Smooth muscle cell (in vitro differentiated cells): ENCODE data around the gene TBP. TPM values are rescaled to one million over a fixed set of nuclear protein-coding genes. Genes with fewer than 3 reads are reported as not detected.

Experiments used
- DNase-seq: peaks from one replicate; lab custom pipeline; 2025; ENCODE audit not compliant: unreplicated experiment; lab: John Stamatoyannopoulos, UW
- H2AFZ ChIP-seq: fragments of 200-600 bp; sonication (generic); 2 replicates; pipeline ENCODE4 v1.6.0; 2016; ENCODE audit warnings: antibody characterized with exemption, low read depth, mild to moderate bottlenecking
- H3F3A ChIP-seq: fragments of 200-600 bp; sonication (generic); 2 replicates; pipeline ENCODE4 v1.6.0; 2017; ENCODE audit warnings: antibody characterized with exemption, low read depth
- H3K27ac ChIP-seq: fragments of 200-600 bp; sonication (generic); 2 replicates; pipeline ENCODE4 v1.5.1; 2016; ENCODE audit warnings: low read depth, mild to moderate bottlenecking
- H3K27me3 ChIP-seq: fragments of 200-600 bp; sonication (generic); 2 replicates; pipeline ENCODE4 v1.6.1; 2016; ENCODE audit warnings: low read depth, mild to moderate bottlenecking
- H3K36me3 ChIP-seq: fragments of 200-600 bp; sonication (generic); 2 replicates; pipeline ENCODE4 v1.5.1; 2016; ENCODE audit warnings: low read depth
- H3K4me1 ChIP-seq: fragments of 200-600 bp; sonication (generic); 2 replicates; pipeline ENCODE4 v1.5.1; 2016; ENCODE audit warnings: low read depth
- H3K4me2 ChIP-seq: fragments of 200-600 bp; sonication (generic); 2 replicates; pipeline ENCODE4 v1.6.0; 2016; ENCODE audit warnings: mild to moderate bottlenecking
- H3K4me3 ChIP-seq: fragments of 200-600 bp; sonication (generic); 2 replicates; pipeline ENCODE4 v1.5.1; 2016; ENCODE audit warnings: mild to moderate bottlenecking
- H3K79me2 ChIP-seq: fragments of 200-600 bp; sonication (generic); 2 replicates; pipeline ENCODE4 v1.6.0; 2016; ENCODE audit warnings: low read depth, mild to moderate bottlenecking
- H3K9ac ChIP-seq: fragments of 200-600 bp; sonication (generic); 2 replicates; pipeline ENCODE4 v1.6.0; 2016; ENCODE audit warnings: low read depth
- H3K9me3 ChIP-seq: fragments of 200-600 bp; sonication (generic); replicated peaks from 2 replicates; pipeline ENCODE4 v1.5.1; 2016; ENCODE audit warnings: low read depth
- H4K20me1 ChIP-seq: fragments of 200-600 bp; sonication (generic); 2 replicates; pipeline ENCODE4 v1.6.0; 2016; ENCODE audit warnings: low read depth
- WGBS: methylation state at CpG from one replicate; pipeline ENCODE4 v1.1.7; 2016; ENCODE audit warnings: low lambda C conversion rate; 5-methylcytosine and 5-hydroxymethylcytosine counted together
- polyA plus RNA-seq: library from polyadenylated mRNA; unstranded; fragments of >200 nt; fragmentation: Nextera tagmentation; extraction: Ambion mirVana; gene quantifications from 2 replicates; pipeline ENCODE4 v1.2.1, GENCODE V29; 2016
- total RNA-seq: library from RNA; depleted of rRNA; stranded (reverse); fragments of >200 nt; gene quantifications from 2 replicates; pipeline ENCODE4 v1.2.3, GENCODE V29; 2014
- TF ChIP-seq, protein P1 (sequence below): fragments of 200-600 bp; sonication (generic); IDR thresholded peaks from 2 replicates; pipeline ENCODE4 v1.5.1; 2017; ENCODE audit warnings: borderline replicate concordance, mild to moderate bottlenecking, antibody characterized with exemption; ENCODE audit not compliant: insufficient read depth, poor library complexity, severe bottlenecking

The TBP gene
- total RNA-seq (19.9 and 30.1 TPM in 2 replicates), polyA plus RNA-seq (25.6 and 26.4 TPM in 2 replicates)

DNA sequence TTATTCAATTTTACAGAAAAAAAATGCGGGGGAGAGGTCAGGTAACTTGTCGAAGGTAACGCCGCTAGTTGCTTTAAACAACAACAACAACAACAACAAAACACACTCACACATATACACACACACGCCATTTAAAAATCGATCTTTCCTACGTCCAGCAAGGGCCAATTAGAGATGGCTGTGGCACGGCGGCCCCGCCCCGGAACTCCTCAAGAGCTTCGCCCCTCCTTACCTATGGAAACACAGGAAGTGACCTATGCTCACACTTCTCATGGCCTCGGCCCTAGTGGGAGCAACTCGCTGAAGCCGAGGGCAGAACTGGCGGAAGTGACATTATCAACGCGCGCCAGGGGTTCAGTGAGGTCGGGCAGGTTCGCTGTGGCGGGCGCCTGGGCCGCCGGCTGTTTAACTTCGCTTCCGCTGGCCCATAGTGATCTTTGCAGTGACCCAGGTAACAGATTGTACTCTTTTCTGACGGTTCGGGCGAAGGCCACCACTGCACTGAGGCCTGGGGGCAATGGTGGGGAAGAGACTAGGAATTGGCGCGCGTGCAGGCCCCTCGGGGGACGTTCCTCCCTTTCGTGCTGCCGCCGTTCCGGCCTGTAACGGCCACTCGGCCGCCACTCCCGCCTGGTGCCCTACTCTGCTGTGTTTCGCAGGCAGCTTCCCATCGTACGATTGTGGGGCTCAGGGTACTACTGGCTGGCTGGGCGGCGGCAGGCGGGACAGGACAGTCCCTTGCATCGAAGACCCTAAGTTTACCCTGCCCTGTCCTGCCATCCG, at the start of gene TBP:
Gene TBP (plus strand): TSS at position 357 of the 783 bp plus-strand sequence. CDS start 2,661 bp downstream, outside the sequence.
- Histone ChIP-seq H3K4me3 (peak within 1 kb of the TSS; percentile 93), H3K9me3 (no peaks in the 10 kb centered on the region), H3K4me2 (peak within 1 kb of the TSS; percentile 96), H3F3A (peaks cover 6% of the 10 kb centered on the region), H3K36me3 (no peaks in the 10 kb centered on the region), H2AFZ (peak within 1 kb of the TSS; percentile 92), H3K4me1 (peaks cover 24% of the 10 kb centered on the region), H3K9ac (peak within 1 kb of the TSS; percentile 98), H4K20me1 (peaks cover 43% of the 10 kb centered on the region), H3K79me2 (peaks cover 73% of the 10 kb centered on the region), H3K27me3 (no peaks in the 10 kb centered on the region), H3K27ac (peak within 1 kb of the TSS; percentile 95)
- WGBS: 1% methylated on average over 51 of the region's 51 CpGs
- DNase-seq: peak; percentile 67
- TF ChIP-seq, protein P1, sequence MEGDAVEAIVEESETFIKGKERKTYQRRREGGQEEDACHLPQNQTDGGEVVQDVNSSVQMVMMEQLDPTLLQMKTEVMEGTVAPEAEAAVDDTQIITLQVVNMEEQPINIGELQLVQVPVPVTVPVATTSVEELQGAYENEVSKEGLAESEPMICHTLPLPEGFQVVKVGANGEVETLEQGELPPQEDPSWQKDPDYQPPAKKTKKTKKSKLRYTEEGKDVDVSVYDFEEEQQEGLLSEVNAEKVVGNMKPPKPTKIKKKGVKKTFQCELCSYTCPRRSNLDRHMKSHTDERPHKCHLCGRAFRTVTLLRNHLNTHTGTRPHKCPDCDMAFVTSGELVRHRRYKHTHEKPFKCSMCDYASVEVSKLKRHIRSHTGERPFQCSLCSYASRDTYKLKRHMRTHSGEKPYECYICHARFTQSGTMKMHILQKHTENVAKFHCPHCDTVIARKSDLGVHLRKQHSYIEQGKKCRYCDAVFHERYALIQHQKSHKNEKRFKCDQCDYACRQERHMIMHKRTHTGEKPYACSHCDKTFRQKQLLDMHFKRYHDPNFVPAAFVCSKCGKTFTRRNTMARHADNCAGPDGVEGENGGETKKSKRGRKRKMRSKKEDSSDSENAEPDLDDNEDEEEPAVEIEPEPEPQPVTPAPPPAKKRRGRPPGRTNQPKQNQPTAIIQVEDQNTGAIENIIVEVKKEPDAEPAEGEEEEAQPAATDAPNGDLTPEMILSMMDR: no peak

DNA sequence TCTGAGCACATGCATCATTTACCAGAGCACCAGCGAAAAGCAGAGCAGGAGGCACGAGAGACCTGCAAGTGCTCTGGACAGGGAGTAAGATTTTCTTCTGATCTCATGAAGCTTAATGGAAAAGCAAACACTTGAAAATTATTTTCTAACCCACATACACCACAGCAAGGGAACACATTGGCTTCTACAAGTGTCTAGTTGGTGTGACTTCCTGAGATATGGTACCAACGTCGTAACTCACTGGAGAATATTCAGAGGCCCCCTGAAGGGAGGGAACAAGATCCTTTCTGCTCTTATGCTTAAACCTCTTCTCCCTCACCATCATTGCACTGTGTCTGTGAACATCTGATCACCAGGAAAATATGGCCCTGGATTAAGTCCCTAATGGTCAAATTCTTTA, 49.7 kb upstream of the TBP start:
- H3K9ac ChIP-seq: no peak overlapping the region
- no peak overlapping the region for H3K4me3 ChIP-seq
- no peak for DNase-seq
- H3K27me3 ChIP-seq: peaks cover 3% of the 10 kb centered on the region
- H3K4me2 ChIP-seq: no peak overlapping the region
- H2AFZ ChIP-seq: no peak overlapping the region
- TF ChIP-seq, protein P1: no peak
- no peaks in the 10 kb centered on the region for H4K20me1 ChIP-seq
- H3K27ac ChIP-seq: no peak overlapping the region
- H3F3A ChIP-seq: no peaks in the 10 kb centered on the region
- no peaks in the 10 kb centered on the region for H3K79me2 ChIP-seq
- H3K9me3 ChIP-seq: no peaks in the 10 kb centered on the region
- 81% methylated on average over 4 of the region's 4 CpGs for WGBS
- no peaks in the 10 kb centered on the region for H3K36me3 ChIP-seq
- H3K4me1 ChIP-seq: no peaks in the 10 kb centered on the region

DNA sequence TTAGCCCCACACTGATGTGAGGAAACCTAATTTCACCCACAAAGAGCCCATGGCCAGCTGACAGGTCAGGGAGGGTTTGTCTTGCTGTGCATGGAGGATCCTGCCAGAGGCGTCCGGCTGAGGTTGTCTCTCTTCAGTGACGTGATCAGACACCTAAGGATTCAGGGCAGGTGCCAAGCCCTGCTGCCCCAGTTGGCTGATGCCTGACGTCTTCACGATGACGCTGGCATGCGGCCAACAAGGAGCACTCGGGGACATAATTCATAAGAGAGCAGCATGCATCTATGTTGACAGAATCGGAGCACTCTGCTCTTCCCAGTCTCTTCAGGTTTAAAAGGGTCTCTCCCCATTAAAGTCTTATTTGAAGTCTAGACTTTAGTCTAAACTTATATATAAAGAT, 48.9 kb upstream of the TBP start:
- no peak overlapping the region for H3K9ac ChIP-seq
- no peaks in the 10 kb centered on the region for H3K36me3 ChIP-seq
- H3K4me1 ChIP-seq: no peaks in the 10 kb centered on the region
- H3K27me3 ChIP-seq: peaks cover 9% of the 10 kb centered on the region
- no peak overlapping the region for H2AFZ ChIP-seq
- TF ChIP-seq, protein P1: no peak
- no peak overlapping the region for H3K4me2 ChIP-seq
- no peaks in the 10 kb centered on the region for H4K20me1 ChIP-seq
- H3K27ac ChIP-seq: no peak overlapping the region
- 82% methylated on average over 9 of the region's 9 CpGs for WGBS
- H3K4me3 ChIP-seq: no peak overlapping the region
- H3F3A ChIP-seq: no peaks in the 10 kb centered on the region
- H3K9me3 ChIP-seq: no peaks in the 10 kb centered on the region
- DNase-seq: no peak
- no peaks in the 10 kb centered on the region for H3K79me2 ChIP-seq
